Activated gamma-delta T cell (primary cell): ENCODE data around the gene INCENP.

Experiments used
- DNase-seq: peaks from one replicate; lab custom pipeline; 2025; lab: John Stamatoyannopoulos, UW

INCENP gene

GRCh38 chr11:62141111-62142042 lies 17.6 kb downstream of the INCENP start:
- no peak for DNase-seq

GRCh38 chr11:62142043-62142375 lies 18.2 kb downstream of the INCENP start:
- DNase-seq = no peak

- no peak for DNase-seq
Measured at GRCh38 chr11:62142921-62143320, 19.1 kb downstream of the INCENP start.

- DNase-seq = no peak
Measured at GRCh38 chr11:62143727-62144126, 19.9 kb downstream of the INCENP start.

GRCh38 chr11:62144641-62145255 lies 20.9 kb downstream of the INCENP start:
- DNase-seq = no peak

- DNase-seq = no peak
Measured at GRCh38 chr11:62145261-62145871, 21.6 kb downstream of the INCENP start.

GRCh38 chr11:62146476-62147200 lies 22.8 kb downstream of the INCENP start:
- no peak for DNase-seq

GRCh38 chr11:62147545-62147944 lies 23.7 kb downstream of the INCENP start:
- DNase-seq = no peak

- DNase-seq = no peak
Measured at GRCh38 chr11:62148271-62148980, 24.6 kb downstream of the INCENP start.

- DNase-seq = no peak
Measured at GRCh38 chr11:62149986-62150886, 26.4 kb downstream of the INCENP start.

GRCh38 chr11:62150887-62151736 lies 27.3 kb downstream of the INCENP start:
- DNase-seq = no peak

GRCh38 chr11:62151737-62152102 lies 27.9 kb downstream of the INCENP start:
- DNase-seq = no peak

GRCh38 chr11:62152245-62153086 lies 28.7 kb downstream of the INCENP start:
- DNase-seq = no peak

GRCh38 chr11:62153087-62153395 lies 29.2 kb downstream of the INCENP start:
- DNase-seq = no peak

- DNase-seq = no peak
Measured at GRCh38 chr11:62153617-62154016, 29.8 kb downstream of the INCENP start.

GRCh38 chr11:62157603-62158002 lies 33.8 kb downstream of the INCENP start:
- no peak for DNase-seq

GRCh38 chr11:62166371-62166770 lies 42.6 kb downstream of the INCENP start:
- DNase-seq = no peak

- DNase-seq = no peak
Measured at GRCh38 chr11:62169448-62169847, 45.6 kb downstream of the INCENP start.

GRCh38 chr11:62169935-62170334 lies 46.1 kb downstream of the INCENP start:
- no peak for DNase-seq
